GM18507 (cell line): Measurements from ENCODE around the gene RHBDD1.
A peak's percentile ranks its signal among the peaks of the same experiment; 100 is the strongest.

Experiments used
- DNase-seq: peaks from one replicate; pipeline ENCODE4 v3.0.0; 2011; ENCODE audit warnings: low read depth; ENCODE audit not compliant: insufficient read length; ENCODE audit errors: extremely low spot score
- FAIRE-seq: peaks from 2 replicates; lab custom pipeline; 2011; peaks lifted over from hg19 to GRCh38; lab: Jason Lieb, UNC

The RHBDD1 gene

DNA sequence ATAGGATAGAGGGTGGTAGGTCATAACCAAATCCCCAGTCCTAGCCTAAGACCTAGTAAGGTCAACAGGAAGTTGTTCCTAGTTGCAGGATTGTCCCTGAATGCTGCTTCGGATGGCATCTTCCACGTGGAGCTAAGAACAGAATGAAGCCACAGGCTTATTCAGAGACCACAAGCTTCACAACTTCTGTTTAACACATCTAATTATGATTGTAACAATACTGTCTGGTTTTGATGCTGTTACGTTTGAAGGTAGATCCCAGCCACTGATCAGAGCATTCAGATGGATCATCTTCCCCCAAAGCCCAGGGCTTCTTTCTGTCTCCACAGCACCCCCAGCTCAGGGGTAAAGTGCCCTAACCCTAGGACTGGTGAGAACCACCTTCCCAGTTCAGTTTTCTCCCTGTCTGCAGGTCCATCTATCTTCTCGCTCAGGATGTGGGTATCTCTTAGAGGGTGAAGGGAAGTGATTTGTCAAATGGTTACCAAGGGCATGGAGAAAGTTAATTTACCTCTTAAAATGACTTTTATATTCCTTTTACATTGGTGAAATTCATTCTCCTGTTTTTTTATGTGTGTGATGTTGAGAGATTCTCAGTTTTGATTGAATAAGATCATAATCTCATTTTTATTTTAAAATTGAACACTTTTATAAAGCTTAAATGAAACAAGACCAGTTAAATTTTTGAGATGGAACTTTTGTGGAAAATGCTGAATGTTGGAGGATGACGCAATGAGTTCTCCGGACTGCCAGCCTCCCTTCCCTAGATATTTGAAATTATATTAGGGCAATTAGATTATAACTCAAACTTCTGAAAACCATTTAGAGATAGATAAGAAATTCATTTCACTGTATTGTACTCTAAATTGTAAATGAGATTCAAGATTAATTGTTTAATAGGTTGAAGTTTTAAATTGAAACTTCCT, 66.5 kb downstream of the RHBDD1 start:
- DNase-seq = no peak
- peak; percentile 42 for FAIRE-seq

DNA sequence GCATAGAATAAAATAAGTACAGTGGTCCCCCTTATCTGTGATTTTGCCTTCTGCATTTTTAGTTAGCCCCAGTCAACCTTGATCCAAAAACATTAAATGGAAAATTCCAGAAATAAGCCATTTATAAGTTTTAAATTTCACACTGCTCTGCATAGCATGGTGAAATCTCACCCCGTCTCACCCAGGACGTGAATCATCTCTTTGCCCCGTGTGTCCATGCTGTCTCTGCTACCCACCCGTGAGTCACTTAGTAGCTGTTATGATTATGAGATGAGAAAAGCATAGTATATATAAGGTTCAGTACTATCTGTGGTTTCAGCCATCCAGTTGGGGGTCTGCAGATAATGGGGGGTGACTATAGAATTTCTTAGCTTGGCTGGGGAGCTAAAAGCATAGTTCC, 67.3 kb downstream of the RHBDD1 start:
- FAIRE-seq (no peak), DNase-seq (no peak)

DNA sequence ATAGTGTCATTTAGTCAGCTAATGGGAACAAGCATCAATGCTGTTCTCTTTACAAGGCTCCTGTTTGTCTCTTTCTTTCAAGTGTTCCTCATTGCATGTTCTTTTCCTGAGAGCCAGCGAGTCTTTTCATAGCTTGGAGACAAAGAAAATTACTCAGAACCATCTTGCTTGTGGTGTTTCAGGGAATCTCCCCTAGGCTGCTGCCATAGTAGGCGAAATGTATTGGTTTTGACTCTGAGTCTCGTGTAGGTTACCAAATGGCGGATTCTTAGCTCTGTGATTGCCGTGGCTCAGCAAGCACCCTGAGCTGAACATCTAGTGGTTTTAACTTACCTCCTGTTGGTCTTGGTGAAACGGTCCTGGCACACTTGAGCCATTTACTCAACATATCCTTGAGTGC, 68.7 kb downstream of the RHBDD1 start:
- FAIRE-seq = peak; percentile 81

DNA sequence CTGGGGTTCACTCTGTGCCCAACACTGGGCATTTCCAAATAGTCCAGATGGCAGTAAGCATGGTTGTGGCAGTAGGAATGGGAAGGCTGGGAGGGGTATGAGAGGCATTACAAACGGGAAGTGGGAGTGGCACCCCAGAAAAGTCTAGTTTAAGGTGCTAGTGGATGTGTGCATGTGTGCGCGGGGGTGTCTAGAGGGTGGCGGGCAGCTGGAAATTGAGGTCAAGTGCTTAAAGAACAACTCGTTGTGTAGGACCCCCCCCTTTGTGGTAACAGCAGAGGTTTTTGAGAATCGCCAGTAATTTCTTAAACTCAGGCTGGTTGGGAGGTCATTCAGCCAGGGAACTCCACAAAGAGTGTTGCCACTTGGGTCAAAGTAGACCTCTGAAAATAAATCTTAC, 69.9 kb downstream of the RHBDD1 start:
- FAIRE-seq (no peak), DNase-seq (no peak)

More for the DNA sequence above, 68.7 kb downstream of the RHBDD1 start:
- DNase-seq = no peak

DNA sequence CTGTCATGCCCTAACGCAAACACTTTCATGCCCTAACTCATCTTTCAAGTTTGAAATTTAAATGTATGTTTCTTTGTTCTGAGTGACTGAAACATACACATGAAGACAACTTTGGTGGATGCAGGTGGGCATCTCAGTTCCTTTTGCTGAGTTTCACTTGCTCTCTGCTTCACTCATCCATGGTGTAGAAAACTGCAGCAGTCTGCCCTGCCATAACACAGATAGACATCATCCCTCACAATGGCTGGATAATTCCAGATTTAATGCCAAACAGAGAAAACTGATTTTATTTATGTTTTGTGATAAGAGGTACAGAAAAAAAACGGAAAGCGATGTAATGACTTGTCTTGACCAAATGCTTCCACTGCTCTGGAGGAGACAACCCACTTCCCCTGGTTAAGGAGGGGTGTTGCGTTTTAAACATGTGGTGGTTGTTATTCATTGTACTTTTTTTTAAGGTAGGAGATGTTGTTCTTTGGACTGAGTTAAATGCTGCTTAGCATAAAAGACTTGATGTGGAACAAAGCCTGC, 70.4 kb downstream of the RHBDD1 start:
- DNase-seq (no peak), FAIRE-seq (peak; percentile 95)

DNA sequence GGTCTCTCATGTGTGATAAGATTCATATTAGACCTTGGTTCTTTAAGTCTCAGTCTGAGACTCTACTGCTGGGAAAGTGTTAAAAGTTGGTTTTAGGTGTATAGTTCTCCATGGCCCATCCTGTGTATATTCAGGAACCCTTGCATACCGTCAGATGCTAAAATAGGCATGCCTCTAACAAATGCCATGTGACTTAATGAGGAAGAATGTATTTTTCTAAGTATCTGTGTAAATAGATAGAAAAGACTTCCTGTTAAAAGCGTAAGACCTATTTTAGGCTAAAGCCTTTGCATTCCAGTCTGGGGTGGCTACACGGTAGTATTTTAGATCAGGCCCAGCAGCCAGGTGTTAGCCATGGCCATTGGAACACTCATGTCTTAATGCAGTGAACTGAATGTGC, 73.3 kb downstream of the RHBDD1 start:
- DNase-seq = no peak
- no peak for FAIRE-seq

DNA sequence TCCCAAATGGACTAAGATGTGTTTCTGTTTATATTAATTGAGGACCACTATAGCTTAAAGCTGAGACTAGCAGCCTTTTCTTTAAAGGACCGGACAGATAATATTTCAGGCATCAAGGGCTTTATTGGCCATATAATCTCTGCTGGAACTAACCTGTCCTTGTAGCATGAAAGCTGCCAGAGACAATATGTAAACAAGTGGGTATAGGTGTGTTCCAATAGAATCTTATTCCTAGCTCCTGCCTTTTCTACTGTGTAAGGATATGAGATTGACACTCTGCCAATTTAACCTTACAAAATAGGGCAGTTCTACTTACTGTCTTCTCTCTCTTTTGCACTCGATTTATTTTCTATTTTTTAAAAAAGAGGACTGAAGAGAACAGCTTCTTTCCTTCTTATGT, 74.0 kb downstream of the RHBDD1 start:
- no peak for FAIRE-seq

DNA sequence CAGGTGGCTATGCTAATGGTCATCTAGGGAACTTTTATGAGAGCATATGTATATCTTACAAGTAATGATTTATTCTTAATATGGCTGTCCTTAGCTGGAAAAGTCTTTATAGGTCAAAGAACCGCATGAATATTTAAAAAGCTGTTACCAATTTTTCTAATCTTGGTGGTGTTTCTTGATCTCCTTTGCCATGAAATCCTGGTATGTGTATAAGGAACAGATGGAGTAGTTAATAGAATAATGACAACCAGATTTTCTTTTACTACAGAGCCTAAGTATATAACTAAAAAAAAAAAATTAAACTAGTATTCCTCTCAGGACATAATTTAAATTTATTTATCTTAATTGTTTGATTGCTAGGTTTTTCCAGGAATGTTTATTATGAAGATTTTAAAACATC, 74.5 kb downstream of the RHBDD1 start:
- no peak for FAIRE-seq

More for the DNA sequence above, 74.0 kb downstream of the RHBDD1 start:
- DNase-seq = no peak

DNA sequence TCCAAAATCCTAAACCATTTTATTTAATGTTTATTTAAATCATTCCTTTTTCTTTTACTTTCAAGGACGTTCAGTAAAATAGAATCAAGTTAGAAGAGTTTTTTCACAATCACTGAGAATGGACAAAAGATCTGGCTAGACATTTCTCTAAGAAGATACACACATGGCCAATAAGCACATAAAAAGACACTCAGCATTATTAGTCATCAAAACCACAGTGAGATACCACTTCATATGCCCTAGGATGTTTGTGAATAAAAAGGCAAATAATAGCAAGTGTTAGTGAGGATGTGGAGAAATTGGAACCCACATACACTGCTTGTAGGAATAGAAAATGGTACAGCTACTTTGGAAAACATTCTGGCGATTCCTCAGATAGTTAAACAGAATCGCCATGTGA, 76.1 kb downstream of the RHBDD1 start:
- DNase-seq (no peak), FAIRE-seq (no peak)

More for the DNA sequence above, 74.5 kb downstream of the RHBDD1 start:
- no peak for DNase-seq

DNA sequence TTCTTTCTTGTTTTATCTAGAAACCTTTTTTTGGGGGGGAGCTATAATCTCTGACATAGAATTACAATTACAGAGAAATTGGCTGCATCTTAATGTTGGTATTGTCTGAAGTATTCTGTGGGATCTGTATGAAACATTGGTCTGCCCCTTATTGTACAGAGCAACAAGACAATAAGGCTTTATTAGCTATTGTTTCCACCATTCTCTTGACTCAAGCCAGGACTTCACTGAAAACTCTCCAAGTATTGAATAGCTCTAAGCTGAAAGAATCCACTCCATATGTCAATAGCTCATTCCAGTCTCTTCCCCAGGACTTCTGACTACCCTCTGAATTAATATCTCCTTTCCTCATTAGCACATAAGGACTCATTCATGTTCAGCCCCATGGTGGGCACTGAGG, 77.8 kb downstream of the RHBDD1 start:
- FAIRE-seq (no peak), DNase-seq (no peak)

DNA sequence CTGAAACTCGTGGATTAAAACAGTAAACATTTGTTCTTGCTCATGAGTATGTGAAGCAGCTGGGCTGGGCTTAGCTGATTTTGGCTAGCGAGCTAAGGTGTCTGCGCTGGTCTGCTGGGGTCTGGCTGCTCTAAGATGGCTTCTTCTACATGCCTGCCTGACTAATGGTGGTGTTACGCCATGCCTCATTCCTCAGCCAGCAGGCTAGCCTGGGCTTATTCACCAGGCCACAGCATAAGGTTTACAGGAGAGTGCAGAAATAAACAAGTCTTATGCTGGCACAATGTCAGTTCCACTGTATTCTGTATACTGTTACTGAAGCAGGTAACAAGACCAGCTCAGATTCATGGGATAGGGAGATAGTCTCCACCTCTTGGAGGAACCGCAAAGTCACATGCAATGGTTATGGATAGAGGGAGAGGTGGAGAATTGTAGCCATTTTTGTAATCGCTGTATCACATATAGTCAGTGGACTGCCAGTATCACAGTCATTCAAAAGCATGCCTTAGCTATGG, 80.0 kb downstream of the RHBDD1 start:
- FAIRE-seq (no peak), DNase-seq (no peak)

DNA sequence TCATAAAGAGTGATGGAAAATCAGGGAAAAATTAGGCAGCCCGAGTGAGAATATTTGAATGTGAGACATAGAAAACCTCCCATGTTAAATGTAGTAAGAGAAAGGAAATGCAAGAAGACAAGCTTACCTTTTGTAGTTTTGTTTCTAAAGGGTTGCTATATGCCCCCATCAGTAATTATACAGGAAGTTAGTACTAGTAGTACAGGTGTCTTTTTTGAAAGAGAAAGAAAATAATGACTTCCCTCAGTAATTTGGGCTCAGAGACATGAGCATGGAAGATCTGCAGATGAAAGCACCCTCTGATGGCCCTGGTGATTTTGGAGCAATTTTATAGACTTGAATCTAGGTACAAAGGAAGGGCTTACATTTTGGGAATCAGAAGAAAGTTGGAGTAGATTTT, 80.8 kb downstream of the RHBDD1 start:
- DNase-seq (no peak), FAIRE-seq (peak; percentile 79)

DNA sequence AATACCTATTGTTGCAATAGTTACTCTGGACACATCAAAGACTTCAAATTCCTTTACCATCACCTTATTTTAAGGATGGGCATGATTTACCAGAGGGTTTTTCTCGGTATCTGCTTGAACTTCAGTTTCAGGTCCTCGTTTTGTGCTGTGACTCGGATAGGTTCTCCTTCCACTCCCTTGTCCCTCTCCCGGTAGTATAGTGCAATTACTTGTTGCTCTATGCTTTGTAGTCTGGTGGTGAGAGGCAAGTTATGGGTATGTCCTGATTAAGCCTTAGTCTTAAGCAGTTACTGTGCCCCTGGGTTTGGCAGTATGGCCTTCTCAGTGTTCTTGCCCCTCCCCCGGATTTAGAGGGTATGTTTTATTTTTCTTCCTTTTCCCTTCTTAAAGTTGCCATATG, 96.6 kb downstream of the RHBDD1 start:
- DNase-seq (no peak), FAIRE-seq (peak; percentile 45)

DNA sequence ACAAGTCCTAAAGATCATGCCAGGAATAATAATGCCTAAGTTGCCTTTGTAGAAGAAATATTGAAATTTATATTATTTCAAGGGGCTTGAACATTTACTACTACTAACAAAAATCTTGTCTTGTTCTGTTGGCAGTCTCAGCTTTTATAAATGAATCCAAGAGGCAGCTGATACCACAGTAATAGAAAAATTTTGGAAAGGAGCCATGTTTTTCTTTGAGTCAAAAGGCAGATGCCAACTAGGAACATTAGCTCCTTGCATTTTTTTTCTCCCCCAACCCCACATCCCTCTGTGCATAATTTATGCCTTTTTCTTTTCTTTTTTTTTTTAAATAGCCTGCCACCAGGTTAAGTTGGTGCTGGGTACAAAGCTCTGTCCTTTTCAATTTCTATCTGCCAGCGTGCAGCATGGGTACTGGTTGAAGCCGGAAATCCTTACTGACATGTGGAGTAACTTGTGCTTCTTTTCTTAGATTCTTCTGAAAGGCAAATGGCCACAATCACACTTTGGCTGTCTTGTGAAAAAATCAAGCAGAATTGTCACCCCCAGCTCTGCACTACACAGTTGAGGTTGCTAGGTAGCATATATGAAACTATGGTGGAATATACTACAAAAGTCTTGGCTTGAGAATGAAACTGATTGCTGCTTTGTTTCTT, 98.8 kb downstream of the RHBDD1 start:
- no peak for FAIRE-seq
- no peak for DNase-seq

DNA sequence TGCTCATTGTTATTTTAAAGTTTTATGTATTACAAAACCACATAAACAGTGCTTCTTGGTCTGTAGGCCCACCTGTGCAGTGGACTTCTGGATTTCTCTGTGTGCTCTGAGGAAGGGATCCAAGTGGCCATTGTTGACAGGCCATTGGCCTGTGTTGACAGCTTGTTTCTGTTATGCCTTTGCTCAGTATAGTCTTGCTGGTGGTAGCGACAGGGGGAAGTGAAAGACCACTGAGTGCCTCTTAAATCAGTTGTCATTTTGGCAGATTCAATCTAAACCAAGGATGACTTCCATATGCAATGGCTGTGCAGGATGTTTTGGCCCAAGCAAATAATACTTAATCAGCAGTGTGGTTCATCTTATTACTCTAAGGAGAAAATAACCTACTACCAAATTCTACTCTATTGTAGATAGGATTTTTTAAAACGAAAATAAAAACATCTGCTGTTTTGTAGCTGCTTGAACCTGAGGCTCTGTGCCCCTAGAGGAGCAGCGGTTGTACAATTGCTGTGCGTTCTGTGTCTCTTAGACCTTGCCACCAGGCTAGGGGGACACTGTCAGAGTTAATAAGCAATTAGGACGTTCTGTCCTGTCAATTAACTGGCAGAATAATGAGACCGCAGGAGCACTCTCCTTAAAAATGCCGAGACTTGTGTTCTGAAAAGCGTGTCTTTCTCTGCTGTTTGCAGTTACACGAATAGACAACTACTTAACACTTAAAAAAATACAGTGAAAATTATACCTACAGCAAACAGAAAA, 108.2 kb downstream of the RHBDD1 start:
- FAIRE-seq = no peak

DNA sequence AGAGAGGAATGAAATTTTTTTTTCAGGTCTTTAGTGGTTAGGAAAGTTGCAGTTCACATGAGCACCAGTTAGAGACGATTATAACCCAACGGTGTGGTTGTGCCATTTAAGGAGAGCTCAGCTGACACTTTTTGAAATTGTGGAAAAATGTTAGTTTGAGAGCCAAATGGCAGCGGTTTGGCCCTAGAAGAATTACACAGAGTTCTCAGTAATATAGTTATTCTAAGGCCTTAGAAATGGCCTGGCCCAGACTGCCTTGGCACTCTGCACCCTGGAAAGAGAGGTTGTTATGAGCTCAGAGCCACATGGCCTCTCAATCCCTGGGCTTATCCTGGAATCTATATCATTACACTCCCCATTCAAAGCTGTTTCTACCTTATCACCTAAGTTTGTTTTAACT, 117.4 kb downstream of the RHBDD1 start:
- no peak for DNase-seq
- no peak for FAIRE-seq

More for the DNA sequence above, 108.2 kb downstream of the RHBDD1 start:
- no peak for DNase-seq

DNA sequence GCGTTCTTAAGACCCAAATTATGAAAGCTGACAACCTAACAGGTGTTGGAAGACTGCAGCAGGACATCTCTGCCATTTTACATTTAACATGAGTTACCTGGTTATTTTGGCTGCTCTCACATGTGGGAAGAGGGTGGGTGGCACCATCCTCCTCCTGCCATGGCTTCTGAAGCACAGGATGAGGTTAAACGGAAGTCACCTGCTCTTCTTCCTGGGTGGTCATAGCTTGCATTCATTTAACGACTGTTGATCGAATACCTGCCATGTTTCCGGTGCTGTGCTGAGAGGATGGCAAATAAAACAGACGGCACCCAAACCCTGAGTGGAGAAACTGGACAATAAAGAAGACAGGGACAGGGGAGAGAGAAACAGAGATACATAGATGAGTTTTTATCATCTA, 118.0 kb downstream of the RHBDD1 start:
- FAIRE-seq (peak; percentile 5), DNase-seq (no peak)

DNA sequence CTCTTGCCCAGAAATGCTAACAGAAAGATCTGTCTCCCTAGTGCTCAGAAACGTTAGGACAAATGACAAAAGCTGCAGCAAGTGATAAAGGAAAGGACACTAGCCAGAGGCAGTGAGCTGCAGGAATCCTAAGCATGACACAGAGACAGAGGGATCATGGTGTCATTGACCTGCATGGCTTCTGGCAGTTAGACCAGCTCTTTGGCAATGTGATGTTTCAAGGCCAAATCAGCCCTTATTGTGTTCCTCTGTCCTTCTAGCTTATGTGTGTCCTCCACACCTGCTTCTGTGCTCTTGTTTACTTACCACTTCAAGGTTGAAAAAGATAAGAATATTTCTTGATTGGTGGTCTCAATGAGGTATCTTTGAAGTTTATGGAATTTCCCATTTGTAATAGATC, 120.8 kb downstream of the RHBDD1 start:
- DNase-seq (no peak), FAIRE-seq (no peak)

DNA sequence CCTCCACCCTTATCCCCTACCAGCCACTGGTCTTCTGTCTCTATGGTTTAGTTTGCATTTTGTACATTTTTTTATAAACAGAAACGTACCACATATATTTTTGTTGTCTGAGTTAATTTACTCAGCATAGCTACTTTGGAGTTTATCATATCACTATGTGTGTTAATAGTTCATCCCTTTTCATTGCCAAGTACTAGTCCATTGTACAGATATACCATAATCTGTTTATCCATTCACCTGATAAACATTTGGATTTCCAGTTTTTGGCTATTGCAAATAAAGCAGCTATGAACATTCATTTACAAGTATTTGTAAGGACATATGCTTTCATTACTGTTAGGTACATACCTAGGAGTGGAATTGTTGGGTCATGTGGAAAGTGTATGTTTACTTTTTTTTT, 123.6 kb downstream of the RHBDD1 start:
- FAIRE-seq = no peak
- no peak for DNase-seq
